Measurements from ENCODE around the gene GOT1. TPM values are rescaled to one million over a fixed set of nuclear protein-coding genes. Genes with fewer than 3 reads are reported as not detected.

The GOT1 gene
- polyA plus RNA-seq, 5 donors, result 27.6 to 30.8 (median 28.6) TPM

DNA sequence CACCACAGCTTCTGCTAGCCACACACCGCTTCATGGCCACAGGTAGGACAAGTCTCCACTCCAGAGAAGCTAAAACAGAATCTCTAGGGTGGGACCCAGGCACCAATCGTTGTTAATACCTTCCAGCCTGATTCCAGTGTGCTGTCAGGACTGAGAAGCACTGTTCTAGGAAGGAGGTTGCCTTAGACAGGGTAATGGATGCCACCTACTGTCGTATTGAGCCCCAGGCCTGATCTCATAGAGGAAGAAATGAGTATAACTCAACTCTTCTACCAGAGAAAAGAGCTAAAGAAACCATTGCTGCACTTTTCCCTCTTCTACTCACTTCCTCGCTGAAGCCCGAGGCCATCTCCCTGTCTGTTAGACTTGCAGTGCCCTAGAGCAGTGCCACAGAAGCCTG is 69.5 kb downstream of the GOT1 start:
- DNase-seq, result no peak

DNA sequence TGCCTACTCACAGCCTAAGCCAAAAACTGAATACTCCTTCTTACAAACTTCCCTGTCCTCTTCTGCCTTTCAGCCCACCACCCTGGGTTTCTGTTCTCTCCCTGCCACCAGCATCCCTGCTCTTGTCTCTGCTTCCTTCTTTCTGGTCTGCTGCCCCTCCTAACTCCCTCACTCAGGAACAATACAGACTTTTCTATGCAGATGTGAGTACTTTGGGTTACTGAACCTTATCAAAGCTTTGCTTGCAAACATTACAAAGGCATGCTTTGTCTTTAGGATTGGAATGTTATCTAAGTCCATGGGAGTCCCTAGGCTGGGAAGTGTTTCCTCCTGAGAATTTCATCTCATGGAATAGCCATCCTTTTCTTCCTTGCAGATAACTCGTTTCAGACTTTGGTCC is 72.3 kb downstream of the GOT1 start:
- no peak for DNase-seq

GRCh38 chr10:99357691-99358090 is 72.7 kb downstream of the GOT1 start:
- DNase-seq, result no peak

DNA sequence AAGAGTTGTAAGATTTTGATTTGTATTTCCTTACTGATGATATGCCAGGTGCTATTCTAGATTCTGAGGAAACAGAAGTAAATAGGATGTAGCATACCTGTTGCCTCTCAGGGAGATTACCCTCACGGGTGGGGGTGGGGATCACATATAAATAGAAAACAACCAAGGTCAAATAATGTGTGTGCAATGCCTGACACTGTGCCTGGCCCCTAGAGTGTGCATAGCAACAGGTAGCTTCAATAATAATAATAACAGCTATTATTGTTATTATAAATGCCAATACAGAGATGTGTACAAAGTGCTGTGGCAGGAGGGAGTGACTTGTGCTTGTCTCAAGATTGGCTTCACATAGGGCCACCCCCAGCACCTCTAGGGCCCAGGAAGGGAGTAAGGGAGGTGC is 77.2 kb downstream of the GOT1 start:
- DNase-seq, result no peak

DNA sequence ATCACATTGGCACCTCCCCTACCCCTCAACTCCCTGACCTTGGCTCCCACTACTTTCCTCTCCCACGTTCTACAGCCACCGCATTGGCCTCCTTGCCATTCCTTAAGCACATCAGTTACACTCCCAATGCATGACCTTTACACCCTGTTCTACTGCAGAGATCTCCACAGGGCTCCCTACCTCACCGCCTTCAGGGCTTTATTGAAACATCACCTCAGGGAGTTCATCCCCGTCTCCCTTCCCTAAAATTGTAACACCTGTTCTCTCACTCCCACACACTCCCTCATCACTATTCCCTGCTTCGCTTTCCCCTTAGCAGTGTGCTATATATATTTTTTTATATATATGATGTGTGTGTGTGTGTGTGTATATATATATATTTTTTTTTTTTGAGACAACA is 82.8 kb downstream of the GOT1 start:
- no peak for DNase-seq

Other genes starting within 250 kb of the GOT1 start
- gene HPSE2, start 194.8 kb downstream of the GOT1 start, polyA plus RNA-seq (ENCODE audit: insufficient read depth in 1 of 5, insufficient read length in 5 of 5, low replicate concordance in 1 of 5), result 10 to 100 TPM; 11.9 to 19.1 (median 13.8) TPM
- under 1 TPM; 0.22 to 0.33 (median 0.28) TPM for gene CNNM1, start 101.3 kb downstream of the GOT1 start, polyA plus RNA-seq (ENCODE audit: insufficient read depth in 1 of 5, insufficient read length in 5 of 5, low replicate concordance in 1 of 5)
- under 1 TPM in 1 of 5 donors, not detected in 4; 0.17 TPM for gene NKX2-3, start 102.3 kb upstream of the GOT1 start, polyA plus RNA-seq (ENCODE audit: insufficient read depth in 1 of 5, insufficient read length in 5 of 5, low replicate concordance in 1 of 5)
- 10 to 100 TPM; 45.5 to 60.2 (median 49.4) TPM for gene SLC25A28, start 189.8 kb upstream of the GOT1 start, polyA plus RNA-seq (ENCODE audit: insufficient read depth in 1 of 5, insufficient read length in 5 of 5, low replicate concordance in 1 of 5)
- 10 to 100 TPM; 11.6 to 18.0 (median 14.5) TPM for gene ENTPD7, start 228.9 kb upstream of the GOT1 start, polyA plus RNA-seq (ENCODE audit: insufficient read depth in 1 of 5, insufficient read length in 5 of 5, low replicate concordance in 1 of 5)